Measurements from ENCODE around the gene ANKMY2.

Gene ANKMY2

DNA sequence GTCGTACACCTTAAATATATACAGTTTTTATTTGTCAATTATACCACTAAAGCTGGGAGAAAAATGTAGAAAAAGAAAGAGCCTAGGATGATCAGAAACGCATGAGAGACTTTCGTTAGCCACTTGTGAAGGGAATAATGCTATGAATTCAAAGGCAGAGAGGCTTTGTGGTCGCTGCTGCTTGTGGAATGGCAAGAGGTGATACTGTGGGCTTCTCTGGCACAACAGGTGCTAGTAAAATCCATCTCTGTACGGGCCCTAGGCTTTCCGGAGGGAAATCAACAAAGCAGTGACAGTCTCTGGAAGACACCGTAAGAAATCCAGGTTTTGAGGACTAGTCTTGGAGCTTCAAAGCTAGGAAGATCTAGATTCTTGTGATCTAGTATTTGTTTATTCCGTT lies 66.3 kb downstream of the ANKMY2 start:
- no peak for DNase-seq (ENCODE audit: low read depth, low spot score)

DNA sequence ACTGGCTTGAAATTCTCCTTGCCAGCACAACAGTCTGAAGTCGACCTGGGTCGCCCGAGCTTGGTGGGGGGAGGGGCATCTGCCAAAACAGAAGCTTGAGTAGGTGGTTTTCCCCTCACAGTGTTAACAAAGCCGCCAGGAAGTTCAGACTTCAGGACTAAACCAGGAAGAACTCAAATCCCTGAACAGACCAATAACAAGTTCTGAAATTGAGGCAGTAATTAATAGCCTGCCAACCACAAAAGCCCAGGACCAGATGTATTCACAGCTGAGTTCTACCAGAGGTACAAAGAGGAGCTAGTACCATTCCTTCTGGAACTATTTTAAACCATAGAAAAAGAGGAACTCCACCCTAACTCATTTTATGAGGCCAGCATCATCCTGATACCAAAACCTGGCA lies 73.6 kb downstream of the ANKMY2 start:
- DNase-seq (ENCODE audit: low read depth, low spot score), result no peak

DNA sequence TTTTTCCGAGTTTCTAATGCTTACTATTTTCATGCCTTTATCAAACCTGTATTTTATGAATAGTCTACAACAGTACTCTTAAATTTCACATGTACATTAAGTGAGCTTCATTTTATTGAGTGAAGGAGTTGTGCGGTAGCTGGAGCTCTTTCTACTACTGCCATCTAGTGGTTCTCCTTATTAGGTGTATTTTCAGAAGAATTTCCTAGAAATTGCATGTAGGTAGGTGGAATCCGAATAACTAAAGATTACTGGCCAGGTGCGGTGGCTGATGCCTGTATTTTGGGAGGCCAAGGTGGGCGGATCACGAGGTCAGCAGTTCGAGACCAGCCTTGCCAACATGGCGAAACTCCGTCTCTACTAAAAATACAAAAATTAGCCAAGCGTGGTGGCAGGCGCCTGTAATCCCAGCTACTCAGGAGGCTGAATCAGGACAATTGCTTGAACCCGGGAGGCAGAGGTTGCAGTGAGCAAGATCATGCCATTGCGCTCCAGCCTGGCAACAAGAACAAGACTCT lies 80.6 kb downstream of the ANKMY2 start:
- DNase-seq (ENCODE audit: low read depth, low spot score), result no peak

DNA sequence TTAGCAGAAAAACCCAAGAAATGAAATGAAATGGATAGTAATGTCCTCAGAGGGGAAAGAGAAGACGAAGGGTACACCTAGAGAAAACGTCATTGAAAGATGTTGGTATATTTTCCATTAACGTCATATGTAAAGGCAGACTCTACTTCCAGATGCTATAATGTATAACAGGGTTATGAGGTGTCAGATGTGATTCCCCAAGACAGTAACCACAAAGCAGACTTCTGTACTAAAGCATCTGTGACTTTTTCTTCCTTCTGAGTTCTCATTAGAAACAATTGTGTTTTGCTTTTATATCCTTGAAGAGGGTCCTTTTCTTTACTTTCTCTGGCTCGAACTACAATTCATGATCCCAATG lies 81.6 kb downstream of the ANKMY2 start:
- DNase-seq (ENCODE audit: low read depth, low spot score), result no peak

DNA sequence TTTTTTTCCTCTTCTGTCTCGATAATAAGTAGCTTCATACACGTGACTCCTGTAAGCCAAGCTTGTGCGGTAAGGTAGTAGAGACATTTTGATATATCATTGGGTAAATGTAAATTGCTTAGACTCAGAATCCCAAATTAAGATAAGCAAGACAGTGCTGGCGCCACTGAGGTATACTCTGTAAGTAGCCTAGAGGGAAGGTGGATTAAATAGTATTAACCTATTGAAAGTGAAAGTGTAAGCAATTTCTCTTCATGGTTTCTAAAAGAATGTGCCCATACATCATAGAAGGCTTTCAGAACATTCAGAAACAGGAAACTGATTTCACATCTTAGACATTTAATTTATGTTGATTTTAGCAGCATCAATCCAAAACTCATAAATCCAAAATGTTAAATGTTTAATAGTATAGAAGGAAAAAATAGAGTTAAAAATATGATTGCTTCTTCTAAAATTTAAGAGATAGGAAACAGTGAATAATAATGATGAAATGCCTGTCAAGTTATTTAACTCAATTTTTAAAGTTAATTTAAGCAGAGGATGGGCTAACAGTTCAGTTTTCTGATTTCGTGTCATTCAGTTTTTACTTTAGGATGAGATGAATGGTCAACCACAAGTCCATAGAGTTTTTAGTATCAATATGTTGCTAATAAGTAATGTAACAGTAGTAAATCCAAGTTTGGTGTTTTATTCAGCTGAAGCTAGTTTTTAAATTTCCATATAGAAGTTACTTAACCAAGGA lies 82.1 kb downstream of the ANKMY2 start:
- DNase-seq (ENCODE audit: low read depth, low spot score), result no peak

DNA sequence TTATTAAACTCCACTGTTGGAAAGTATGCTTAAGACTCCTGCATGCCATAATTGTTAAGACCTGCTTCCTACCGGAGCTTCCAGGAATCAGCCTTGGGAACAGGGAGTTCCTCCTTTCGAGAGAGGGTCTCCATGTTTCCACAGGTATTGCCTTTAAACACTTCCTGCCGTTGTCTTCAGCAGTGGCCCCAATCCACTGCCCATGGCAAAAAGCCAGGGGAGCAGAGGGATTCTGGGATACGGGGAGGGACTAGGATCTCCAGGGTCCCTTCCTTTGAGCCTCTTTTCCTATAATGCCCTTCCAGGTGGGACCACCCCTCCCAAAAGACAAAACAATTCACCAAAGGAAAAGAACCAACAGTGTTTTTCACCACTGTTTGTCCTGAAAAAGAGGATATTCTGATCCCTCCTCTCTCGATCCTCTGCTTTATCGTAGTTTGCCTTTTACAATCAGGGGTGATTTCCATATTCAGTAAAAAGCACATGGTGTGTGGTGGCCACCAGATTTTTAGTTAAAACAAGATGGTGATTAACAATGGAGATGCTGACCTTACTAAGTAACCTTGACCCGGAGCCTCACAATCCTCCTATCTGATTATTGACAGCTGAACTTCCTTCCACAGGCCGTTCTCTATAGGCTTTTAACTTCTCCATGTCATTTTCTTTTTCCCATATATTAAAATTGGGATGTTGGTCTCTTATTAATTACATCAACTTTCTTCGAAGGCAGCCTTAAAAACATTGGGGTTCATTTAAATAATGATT lies 82.9 kb downstream of the ANKMY2 start:
- DNase-seq (ENCODE audit: low read depth, low spot score), result no peak

DNA sequence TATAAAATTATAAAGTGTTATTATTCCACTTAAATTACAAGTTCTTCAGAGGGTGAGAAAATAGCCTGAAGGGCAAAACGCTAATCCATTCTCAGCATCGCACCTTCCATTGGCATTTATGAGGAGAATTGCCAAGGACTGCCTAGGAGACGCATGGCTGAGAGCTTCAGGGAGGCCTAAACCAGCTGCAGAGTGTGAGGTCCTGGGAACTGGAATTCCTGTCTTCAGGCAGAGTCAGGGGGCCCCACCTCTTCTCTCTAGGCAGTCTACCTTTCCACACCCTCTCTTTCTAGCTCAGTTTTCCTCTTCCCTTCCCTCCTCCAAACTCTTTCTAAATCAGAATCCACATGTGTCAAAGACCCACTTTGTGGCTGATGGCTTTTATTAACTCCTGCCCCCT lies 83.6 kb downstream of the ANKMY2 start:
- no peak for DNase-seq (ENCODE audit: low read depth, low spot score)

DNA sequence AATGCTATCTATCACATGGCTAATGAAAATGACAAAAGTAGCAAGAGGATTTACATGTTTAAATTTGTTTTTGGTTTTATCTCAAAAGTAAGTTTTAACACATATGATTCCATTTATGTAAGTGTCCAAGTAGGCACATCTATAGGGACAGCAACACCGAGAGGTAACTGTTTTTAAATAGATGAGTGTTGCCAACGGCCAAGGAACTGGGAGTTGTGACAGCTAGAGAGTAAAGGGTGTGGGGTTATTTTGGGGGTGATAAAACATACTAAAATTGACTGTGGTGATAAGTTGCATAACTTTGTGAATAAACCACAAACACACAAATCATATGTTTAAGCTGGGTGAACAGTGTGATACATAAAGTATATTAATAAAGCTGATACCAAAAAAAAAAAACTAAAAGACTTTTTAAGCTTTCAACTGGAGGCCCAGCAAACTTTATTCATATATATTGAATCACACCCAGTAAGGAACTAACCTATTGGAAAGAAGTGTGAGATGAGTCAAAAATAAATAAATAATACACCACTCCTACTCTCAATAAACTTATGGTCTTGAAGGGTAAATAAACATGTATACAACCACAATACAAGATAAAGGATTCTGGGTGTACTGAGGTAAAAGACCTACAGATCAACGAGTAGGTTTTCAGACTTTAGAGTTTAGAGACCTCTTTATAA lies 85.9 kb downstream of the ANKMY2 start:
- no peak for DNase-seq (ENCODE audit: low read depth, low spot score)

DNA sequence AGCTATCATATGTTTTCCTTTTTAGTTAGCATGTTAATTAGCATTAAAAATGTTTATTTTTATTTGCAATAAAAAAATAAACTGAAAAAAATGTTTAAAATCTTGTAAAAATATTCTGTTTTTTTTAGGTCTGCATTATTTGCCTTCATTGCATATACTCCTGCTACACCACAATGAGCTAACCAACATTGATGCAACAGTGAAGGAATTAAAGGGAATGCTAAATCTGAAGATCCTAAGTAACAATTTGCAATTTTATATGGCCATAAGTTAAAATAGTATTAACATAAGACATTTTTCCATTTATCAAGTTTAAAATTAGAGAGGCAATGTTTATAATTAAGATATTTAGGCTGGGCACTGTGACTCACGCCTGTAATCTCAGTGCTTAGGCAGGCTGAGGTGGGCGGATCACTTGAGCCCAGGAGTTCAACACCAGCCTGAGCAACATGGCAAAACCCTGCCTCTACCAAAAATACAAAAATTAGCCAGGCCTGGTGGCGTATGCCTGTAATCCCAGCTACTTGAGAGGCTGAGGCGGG lies 86.7 kb downstream of the ANKMY2 start:
- no peak for DNase-seq (ENCODE audit: low read depth, low spot score)

DNA sequence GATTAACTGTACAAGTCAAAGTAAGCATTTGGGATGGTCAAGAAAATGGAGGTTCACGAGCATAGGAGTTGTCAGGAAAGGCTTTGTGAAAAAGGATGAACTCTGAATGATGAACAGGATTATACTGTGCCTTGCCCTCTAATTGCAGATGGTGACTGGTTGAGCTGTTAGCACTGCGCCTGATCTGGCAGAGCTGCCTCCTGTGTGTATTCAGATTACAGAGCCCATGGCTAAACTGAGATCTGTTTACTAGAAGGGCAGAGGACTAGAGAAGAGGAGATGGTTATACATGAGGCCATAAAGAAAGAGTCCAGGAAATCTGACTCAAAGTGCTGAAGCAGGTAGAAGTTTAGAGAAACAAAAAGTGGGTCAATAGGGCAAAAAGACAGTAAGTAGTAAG lies 89.2 kb downstream of the ANKMY2 start:
- no peak for DNase-seq (ENCODE audit: low read depth, low spot score)

DNA sequence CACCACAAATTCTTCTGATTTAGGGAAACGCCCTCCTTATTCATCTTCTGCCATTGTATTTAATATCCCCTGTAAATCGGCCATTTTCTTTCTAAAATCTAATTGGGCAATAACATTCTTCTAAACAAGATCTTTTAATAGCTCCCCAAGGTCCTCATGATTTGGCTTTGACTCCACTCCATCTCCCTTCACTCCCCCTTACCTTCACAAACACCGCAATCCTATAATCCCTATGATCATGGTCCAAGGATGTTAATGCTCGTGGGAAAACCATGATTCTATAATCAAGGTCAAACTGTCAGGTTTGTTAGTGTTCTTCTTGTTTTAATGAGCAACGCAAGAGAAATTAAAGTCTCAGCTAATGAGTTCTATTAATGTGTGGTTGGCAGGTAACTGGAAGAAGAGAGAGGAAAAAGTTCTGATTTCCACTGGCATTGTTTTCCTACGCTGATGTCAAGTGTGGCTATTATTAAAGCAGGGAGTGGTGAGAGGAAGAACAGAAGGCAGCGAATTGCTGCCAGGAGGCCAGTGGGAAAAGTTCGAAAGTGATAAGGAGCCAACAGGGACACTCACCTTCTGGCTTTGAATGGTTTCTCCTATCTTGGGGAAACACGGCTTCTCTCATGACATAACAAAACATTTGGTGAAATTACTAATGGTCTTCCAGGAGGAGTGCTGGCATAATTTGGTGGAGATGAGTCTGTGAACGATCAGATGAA lies 90.9 kb downstream of the ANKMY2 start:
- DNase-seq (ENCODE audit: low read depth, low spot score), result no peak

DNA sequence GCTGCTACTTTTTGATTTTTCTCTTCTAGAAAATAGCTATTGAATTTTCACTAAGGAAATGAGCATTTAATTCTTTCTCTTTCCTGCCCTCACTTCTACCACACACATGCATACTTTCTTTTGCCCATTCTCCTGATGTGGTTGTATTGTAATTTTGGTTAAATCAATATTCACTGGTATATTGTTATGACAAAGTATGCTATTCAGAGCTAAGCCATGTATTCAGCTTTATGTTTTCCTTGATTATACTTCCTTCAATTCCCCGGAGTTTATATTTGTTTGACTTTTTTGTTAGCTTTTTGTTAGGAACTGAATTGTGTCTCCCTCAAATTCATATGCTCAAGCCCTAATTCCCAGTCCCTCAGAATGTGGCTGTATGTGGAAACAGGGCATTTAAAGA lies 94.9 kb downstream of the ANKMY2 start:
- DNase-seq (ENCODE audit: low read depth, low spot score), result no peak

All from activated naive CD8-positive, alpha-beta T cell treated with anti-CD3 and anti-CD28 coated beads, Interleukin-2, amount 50 U/mL, for 16 hours (primary cell).